ENCODE results near the gene BAD. TPM values are rescaled to one million over a fixed set of nuclear protein-coding genes. Genes with fewer than 3 reads are reported as not detected.

BAD gene
- polyA plus RNA-seq, 3 donors: 40.5 to 115 (median 70.6) TPM

GRCh38 chr11:64265176-64266160 is 19.0 kb downstream of the BAD start:
- WGBS, 3 donors: 91 to 94% (median 92%) methylated on average over 33 to 35 of the region's 35 CpGs
- H3K27ac ChIP-seq (ENCODE audit: low read depth, low read length): no peak overlapping the region

- no peak overlapping the region for H3K27ac ChIP-seq (ENCODE audit: low read depth, low read length)
- 87 to 91% (median 87%) methylated on average over 10 of the region's 10 CpGs for WGBS, 3 donors
These were observed 20.1 kb downstream of the BAD start for GRCh38 chr11:64264371-64264852.

GRCh38 chr11:64263947-64264317 is 20.5 kb downstream of the BAD start:
- WGBS, 3 donors: 92 to 98% (median 95%) methylated on average over 8 of the region's 8 CpGs
- H3K27ac ChIP-seq (ENCODE audit: low read depth, low read length): no peak overlapping the region

GRCh38 chr11:64263021-64263946 is 21.2 kb downstream of the BAD start:
- 84 to 90% (median 86%) methylated on average over 29 of the region's 29 CpGs for WGBS, 3 donors
- no peak overlapping the region for H3K27ac ChIP-seq (ENCODE audit: low read depth, low read length)

GRCh38 chr11:64262271-64263002 is 22.0 kb downstream of the BAD start:
- 92 to 94% (median 94%) methylated on average over 40 to 42 of the region's 42 CpGs for WGBS, 3 donors
- no peak overlapping the region for H3K27ac ChIP-seq (ENCODE audit: low read depth, low read length)

- WGBS, 3 donors: 90 to 93% (median 92%) methylated on average over 18 of the region's 18 CpGs
- no peak overlapping the region for H3K27ac ChIP-seq (ENCODE audit: low read depth, low read length)
These were observed 22.8 kb downstream of the BAD start for GRCh38 chr11:64261556-64262080.

- WGBS, 3 donors: 89 to 95% (median 92%) methylated on average over 6 of the region's 6 CpGs
These were observed 24.2 kb downstream of the BAD start for GRCh38 chr11:64260147-64260708.

GRCh38 chr11:64259533-64260067 is 24.9 kb downstream of the BAD start:
- 83 to 85% (median 84%) methylated on average over 4 of the region's 4 CpGs for WGBS, 3 donors
- no peak overlapping the region for H3K27ac ChIP-seq (ENCODE audit: low read depth, low read length)

More at GRCh38 chr11:64260147-64260708, 24.2 kb downstream of the BAD start:
- no peak overlapping the region for H3K27ac ChIP-seq (ENCODE audit: low read depth, low read length)

GRCh38 chr11:64258946-64259532 is 25.4 kb downstream of the BAD start:
- H3K27ac ChIP-seq (ENCODE audit: low read depth, low read length): no peak overlapping the region
- WGBS, 3 donors: 91 to 96% (median 92%) methylated on average over 16 to 32 of the region's 32 CpGs

- H3K27ac ChIP-seq (ENCODE audit: low read depth, low read length): no peak overlapping the region
- 92 to 93% (median 93%) methylated on average over 21 to 24 of the region's 24 CpGs for WGBS, 3 donors
These were observed 26.1 kb downstream of the BAD start for GRCh38 chr11:64258356-64258755.

- no peak overlapping the region for H3K27ac ChIP-seq (ENCODE audit: low read depth, low read length)
- 86 to 88% (median 86%) methylated on average over 15 of the region's 15 CpGs for whole genome bisulfite sequencing, 3 donors
These were observed 28.2 kb downstream of the BAD start for GRCh38 chr11:64256300-64256699.

- 89 to 91% (median 91%) methylated on average over 35 of the region's 35 CpGs for WGBS, 3 donors
- no peak overlapping the region for H3K27ac ChIP-seq (ENCODE audit: low read depth, low read length)
These were observed 29.0 kb downstream of the BAD start for GRCh38 chr11:64255135-64256128.

GRCh38 chr11:64254326-64254725 is 30.1 kb downstream of the BAD start:
- 87 to 93% (median 93%) methylated on average over 7 of the region's 7 CpGs for WGBS, 3 donors
- H3K27ac ChIP-seq (ENCODE audit: low read depth, low read length): no peak overlapping the region

- no peak overlapping the region for H3K27ac ChIP-seq (ENCODE audit: low read depth, low read length)
- 62 to 65% (median 62%) methylated on average over 5 of the region's 5 CpGs for WGBS, 3 donors
These were observed 31.0 kb downstream of the BAD start for GRCh38 chr11:64253481-64253880.

GRCh38 chr11:64253043-64253442 is 31.4 kb downstream of the BAD start:
- H3K27ac ChIP-seq (ENCODE audit: low read depth, low read length): no peak overlapping the region
- WGBS, 3 donors: 77 to 83% (median 82%) methylated on average over 8 of the region's 8 CpGs

Measured in adipose tissue (tissue), 3 donors.